Mammary epithelial cell (primary cell): ENCODE data around the gene HNRNPA2B1.

Experiments
- CTCF ChIP-seq, 2 donors: IDR thresholded peaks in 1 of 2; conservative IDR thresholded peaks in 1 of 2; 2 replicates each; pipeline ENCODE4 v1.5.1; 2011 to 2012; ENCODE audit warnings: inconsistent platforms in 2 of 2, low read length in 2 of 2, mild to moderate bottlenecking in 2 of 2, control low read depth in 1 of 2, low read depth in 1 of 2; ENCODE audit not compliant: insufficient read depth in 1 of 2; ENCODE audit errors: extremely low read depth in 1 of 2
- EZH2 ChIP-seq: IDR thresholded peaks from 2 replicates; pipeline ENCODE4 v1.6.1; 2012; ENCODE audit warnings: low read length, inconsistent platforms, borderline replicate concordance

GRCh38 chr7:26233902-26234511 is 33.5 kb upstream of the HNRNPA2B1 start:
- TF ChIP-seq CTCF (conservative IDR thresholded peaks at IDR 0.05 in 1 of 2, IDR thresholded peaks at IDR 0.05 in 1 of 2; ENCODE audit: extremely low read depth in 1 of 2, insufficient read depth in 1 of 2, low read depth in 1 of 2, low read length in 2 of 2) (no peak), EZH2 (no peak)
